Activated CD8-positive, alpha-beta memory T cell treated with anti-CD3 and anti-CD28 coated beads for 1 hour (primary cell): ENCODE data around the gene ZBTB17.
A peak's percentile ranks its signal among the peaks of the same experiment; 100 is the strongest.
"Not testable (repeated sequence)": the region's sequence is repeated elsewhere in the genome, so short reads cannot be mapped to it uniquely, and the experiment has no call there.

ENCODE experiments used
- DNase-seq, 2 donors: peaks; one replicate each; pipeline ENCODE4 v3.0.0-alpha.2; 2020; ENCODE audit warnings: low read depth in 1 of 2; ENCODE audit errors: extremely low read depth in 1 of 2

The ZBTB17 gene

DNA sequence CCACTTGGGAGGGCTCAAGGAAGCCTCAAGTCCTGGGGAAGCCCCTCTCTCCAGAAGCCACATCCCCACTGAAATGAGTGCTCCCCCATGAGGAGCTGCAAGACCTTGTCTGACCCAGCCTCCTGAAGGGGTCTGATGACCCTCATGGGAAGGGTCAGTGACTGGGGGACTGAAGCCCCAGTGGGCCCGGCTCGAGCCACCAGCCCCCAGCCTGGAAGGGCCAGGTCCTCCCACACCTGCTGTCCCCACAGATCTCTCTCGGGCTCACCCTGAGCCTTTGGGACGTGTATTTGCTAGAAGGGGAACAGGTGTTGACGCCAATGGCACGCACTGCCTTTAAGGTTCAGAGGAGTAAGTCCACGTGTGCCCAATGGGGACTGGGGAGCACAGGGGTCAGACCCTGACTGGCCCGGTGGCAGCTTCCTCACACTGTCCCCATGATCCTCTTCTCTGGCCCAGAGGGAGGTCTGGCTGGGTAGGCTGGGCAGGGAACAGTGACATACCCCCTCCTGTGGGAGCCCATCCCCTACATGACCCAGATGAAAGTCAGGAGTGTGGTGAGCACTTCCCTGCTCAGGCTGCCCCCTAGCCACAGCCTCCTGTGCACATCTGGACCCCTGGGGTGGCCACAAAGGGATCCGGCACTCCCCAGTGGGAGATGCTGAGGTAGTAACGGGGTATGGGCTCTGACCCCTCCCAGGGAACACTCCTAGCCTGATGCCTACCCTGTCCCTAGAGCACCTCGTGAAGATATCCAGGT is 15.7 kb upstream of the ZBTB17 start:
- DNase-seq: no peak

DNA sequence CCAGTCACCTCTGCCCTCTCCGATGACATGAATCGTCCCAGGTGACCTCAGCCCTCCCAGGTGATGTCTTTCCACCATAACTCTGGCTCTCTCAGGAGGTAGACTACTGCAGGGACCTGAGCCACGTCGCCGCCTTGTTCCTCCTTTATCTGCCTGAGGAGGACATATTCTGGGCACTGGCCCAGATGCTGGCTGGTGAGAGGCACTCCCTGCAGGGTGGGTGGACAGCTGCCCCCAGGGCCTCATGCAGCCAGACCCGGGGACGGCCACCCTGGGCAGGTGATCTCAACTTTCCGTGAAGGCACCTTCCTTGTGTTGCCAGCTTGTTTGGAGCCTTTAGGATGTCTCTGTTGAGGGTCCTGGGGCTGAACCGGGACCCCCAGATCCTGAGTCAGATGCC is 13.9 kb upstream of the ZBTB17 start:
- DNase-seq: no peak

DNA sequence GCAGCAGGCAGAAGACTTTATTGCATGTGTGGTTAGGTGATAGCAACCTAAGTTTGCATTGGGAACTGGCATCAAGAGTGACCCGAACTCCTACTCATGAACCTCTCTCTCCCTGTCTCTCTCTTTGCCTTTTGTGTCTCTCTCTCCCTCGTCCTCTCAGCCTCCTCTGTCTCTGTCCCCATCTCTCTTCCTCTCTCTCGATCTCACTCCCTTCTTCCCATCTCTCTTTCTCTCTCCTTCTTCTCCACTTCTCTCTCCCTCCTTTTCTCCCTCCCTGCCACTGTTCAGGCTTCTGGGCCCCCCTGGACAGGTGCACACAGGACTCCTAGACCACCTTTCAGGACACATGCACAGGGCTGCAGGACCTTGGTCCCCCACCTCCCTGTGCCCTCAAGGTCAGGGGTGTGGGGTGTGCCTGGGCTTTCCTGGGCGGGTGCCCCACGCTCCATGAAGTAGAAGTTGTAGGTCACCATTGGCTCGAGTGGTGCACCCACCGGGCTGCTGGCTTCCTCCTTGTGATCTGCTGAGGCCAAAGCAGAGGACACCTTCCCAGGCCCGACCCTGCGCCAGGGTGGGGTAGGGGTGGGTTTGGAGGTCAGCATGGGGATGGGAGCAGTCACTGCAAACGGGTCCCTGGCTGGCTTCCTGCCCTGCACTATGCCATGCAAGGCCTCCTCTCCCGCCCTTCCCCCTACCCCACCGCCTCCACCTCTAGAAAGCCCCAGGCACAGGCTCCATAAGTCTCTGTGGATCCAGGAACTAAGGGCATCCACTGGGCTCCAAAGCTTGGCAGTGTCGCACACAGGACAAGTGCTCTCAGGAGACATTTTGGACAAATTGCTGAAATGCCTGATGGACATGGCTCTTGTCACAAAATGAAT is 13.2 kb upstream of the ZBTB17 start:
- DNase-seq: no peak

DNA sequence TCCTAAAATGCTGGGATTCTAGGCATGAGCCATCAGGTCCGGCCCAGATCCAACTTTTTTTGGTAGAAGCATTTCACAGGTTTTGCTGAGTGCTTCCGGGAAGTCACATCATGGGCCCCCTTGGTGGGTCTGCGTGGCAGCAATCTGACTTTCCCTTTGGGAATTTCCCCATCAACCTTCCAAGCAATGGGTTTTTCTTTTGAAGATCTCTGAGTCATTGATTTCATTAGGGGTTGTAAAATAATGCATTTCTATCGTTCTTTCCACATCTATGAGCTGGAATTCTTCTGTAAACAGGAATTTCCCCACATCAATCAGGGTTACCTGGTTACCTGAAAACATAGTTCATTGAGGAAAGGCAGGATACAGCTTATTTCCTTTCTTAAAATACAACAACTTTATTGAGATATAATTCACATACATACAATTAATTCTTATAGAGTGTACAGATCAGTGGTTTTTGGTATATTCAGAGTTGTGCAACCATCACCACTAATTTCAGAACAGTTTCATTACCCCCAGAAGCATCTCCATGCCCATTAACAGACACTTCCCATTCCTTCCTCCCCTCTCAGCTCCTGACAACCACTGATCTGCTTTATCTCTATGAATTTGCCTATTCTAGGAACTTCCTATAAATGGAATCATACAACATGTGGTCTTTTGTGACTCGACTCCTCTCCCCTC is 9.9 kb upstream of the ZBTB17 start:
- no peak for DNase-seq

DNA sequence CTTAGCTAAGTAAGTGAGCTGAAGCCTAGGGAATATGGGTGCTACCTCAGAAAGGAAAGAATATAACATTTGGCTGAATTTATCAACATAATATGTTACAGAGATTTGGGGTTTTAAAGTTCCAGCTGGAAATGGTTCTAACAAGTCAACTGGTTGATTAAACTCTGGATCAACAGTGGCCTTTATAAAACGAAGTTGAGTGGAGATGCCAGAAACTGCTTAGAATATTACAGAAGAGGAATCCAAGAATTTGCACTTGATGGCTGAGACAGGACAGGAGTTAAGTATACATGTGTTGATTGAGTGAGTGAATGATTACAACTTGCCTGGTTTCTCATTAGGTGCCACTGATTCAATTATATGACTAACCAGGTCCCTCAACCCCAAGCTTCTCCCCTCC is 7.4 kb upstream of the ZBTB17 start:
- no peak for DNase-seq

DNA sequence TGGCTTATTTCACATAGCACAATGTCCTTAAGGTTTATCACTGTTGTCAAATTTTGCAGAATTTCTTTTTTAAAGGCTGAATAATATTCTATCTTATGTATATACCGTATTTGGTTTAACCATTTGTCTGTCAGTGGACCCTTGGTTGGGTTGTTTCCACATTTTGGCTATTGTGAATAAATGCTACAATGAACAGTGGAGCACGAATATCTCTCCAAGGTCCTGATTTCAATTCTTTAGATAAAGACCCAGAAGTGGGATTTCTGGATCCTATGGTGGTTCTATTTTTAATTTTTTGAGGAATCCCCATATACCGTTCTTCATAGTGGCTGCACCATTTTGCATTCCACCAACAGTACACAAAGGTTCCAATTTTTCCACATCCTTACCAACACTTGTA is 5.8 kb upstream of the ZBTB17 start:
- DNase-seq: no peak

DNA sequence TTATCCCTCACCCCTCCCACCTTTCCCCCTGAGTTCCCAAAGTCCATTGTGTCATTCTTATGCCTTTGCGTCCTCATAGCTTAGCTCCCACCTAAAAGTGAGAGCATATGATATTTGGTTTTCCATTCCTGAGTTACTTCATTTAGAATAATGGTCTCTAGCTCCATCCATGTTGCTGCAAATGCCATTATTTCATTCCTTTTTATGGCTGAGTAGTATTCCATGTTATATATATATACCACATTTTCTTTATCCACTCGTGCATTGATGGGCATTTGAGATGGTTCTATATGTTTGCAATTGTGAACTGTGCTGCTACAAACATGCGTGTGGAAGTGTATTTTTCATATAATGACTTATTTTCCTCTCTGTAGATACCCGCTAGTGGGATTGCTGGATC is 2.0 kb upstream of the ZBTB17 start:
- DNase-seq: not testable (repeated sequence)

DNA sequence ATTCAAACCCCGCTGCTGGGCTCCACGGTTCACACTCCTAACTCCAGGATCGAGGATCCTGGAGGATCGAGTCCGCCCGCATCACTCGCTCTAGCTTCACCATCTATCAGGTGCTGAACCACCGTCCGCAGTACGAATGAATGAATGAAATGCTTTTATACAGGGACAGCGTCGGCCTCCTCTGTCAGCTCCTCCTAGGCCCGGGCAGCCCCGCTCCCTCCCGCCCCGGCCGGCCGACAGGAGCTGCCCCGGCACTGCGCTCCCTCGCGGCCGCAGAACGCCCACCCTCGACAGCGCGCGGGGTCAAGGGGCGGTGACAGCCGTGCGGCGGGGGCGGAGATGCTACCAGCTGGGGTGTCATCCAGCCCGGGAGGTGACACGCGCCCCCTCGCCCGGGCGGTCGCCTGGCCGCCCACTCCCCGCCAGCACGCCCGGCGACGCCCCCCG is 520 bp downstream of the ZBTB17 start:
- DNase-seq: peak; percentile 34 to 55

DNA sequence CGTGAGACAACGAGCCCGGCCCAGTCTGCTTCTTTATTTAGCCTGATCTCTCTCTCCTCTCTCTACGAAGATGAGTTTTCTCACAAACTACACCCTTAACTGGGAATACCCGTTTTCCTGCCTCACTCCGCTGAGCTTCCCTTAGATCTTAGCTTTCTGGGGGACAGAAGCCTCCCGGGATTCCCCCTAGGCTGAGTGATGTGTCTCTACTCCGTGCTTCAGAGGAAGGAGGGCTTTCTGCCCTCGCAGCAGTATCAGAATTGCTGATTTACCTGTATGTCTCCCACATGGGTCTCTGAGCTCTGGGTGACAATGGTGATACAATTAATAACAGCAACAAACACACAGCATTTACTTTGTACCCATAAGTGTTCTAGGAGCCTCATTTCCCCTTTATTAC is 1.0 kb downstream of the ZBTB17 start:
- no peak for DNase-seq

DNA sequence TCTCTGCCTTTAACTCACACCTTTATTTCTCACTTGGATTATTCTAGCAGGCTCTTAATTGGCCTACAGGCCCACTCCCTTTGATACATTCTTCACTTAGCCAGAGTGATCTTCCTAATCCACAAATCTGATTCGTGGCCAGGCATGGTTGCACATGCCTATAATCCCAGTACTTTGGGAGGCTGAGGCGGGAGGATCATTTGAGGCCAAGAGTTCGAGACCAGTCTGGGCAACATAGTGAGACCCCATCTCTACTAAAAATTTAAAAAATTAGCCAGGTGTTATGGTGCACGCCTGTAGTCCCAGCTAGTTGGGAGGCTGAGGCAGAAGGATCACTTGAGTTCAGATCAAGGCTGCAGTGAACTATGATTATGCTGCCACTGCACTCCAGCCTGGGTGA is 2.1 kb downstream of the ZBTB17 start:
- DNase-seq: no peak

DNA sequence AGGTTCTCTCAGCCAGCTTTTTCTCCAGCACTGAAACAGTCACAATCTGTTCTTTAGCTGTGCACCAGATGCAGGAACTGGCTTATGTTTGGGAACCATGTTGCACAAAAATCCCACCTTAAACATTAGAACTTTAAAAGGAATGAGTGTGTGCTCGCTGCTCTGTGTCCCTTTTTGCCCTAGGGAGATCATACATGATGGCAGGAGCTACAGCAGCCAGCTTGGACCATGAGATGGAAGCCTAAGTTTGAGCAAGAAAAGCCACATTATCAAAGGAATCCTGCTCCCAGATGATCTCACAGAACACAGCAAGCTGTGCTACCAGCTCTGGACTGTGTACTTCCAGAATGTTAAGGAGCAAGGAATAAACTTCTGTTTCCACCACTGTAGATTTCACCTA is 3.5 kb downstream of the ZBTB17 start:
- no peak for DNase-seq

DNA sequence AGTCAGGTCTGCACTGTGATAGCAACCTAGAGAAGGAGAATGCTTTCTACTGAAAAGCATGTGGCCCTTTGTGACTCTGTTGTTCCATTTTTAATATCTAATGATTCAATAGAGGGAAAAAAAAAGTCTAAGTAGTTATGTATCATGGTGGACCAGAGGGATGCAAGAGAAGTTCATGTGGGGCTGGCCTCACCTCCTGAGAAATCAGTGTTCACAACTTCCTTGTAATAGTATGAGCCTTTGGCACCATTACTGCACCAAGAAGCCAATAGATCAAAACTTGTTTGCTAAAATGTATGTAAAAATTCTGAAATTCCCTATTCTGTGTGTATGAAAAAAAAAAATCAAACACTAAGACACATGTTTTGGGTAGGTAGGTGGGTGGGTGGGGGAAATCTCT is 5.0 kb downstream of the ZBTB17 start:
- no peak for DNase-seq

DNA sequence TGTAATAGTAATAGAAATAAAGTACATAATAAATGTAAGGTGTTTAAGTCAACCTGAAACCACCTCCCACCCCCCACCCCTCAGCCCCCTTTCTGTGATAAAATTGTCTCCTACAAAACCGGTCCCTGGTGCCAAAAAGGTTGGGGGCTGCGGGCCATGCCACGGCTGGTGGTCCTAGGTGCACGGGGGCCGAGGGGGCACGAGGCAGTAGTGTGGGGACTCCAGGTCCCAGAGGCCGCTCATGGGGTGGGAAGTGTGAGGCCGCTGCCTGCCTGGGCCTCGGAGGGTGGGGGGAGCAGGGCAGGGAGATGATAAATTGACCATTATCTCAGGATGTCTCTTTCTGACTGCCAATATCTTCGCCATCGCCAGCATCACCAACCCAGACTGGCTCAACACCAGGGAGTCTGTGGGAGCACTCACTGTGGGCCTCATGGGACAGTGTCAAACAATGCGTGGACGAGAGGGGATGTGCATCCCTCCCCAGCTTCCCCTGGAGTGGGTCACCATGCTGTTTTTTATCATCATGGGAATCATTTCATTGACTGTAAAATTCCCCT is 6.5 kb downstream of the ZBTB17 start:
- no peak for DNase-seq

DNA sequence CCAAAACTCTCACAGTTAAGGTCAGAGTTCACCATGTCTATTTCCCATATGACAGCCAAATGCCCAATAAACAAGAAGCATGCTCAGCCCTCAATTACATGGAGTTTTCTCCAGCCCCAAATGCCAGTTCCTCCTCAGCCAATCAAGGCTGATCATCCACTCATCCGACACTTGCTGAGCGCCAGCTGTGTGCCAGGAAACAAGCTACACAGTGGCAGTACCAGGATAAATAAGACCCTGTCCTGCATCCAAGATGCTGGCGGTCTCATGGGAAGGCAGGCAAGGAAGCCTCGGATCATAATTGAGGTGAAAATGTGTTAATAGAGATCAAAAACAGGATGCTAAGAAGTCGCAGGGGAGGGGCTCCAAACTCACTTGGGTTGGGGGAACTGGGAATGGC is 7.7 kb downstream of the ZBTB17 start:
- no peak for DNase-seq

DNA sequence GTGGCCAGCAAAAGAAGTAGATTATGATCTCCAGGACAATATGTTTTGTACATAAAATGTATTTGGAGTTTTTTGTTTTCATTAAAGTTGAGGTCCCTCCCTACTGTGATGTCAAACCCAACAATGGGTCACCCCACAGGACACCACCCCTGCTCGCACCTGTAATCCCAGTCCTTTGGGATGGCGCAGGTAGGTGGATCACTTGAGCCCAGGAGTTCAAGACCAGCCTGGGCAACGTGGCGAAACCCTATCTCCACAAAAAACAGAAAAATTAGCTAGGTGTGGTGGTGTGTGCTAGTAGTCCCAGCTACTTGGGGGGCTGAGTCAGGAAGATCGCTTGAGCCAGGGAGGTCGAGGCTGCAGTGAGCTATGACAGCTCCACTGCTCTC is 9.0 kb downstream of the ZBTB17 start:
- no peak for DNase-seq

DNA sequence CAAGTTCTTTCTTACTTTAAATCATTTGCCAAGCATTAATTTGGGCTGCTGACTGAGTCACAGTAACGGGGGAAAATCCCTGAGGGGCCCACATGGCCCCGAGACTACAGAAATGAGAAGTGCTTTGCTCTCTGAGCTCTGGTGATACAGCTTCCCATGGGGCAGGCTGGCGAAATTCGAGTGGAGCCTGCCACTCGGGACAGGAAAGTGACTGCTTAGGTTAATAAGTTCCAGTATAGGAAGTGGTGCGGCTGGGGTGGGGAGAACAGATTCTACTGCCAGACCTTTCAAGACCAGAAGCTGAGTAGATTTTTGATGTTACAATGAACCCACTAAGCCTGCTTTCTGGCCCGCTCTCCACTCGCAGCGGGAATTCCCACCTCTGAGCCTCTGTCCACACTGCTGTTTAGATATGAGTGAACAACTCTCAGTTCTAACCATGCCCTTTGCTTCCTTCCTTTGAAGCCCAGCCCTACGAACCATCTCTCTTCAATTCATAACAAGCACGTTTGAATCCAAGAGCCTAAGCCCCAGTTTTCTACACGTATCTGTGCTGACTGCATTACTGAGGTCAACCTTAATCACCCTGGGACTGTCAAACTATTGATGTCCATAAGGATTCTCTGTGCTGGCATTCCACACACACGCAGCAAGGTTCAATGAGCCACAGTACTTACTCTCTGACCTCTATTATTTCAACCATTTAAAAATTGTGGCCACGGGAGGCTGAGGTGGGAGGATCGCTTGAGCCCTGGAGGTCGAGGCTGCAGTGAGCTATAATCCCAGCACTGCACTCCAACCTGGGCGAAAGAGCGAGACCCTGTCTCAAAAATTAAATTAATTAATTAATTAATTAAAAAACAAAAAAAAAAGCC is 9.6 kb downstream of the ZBTB17 start:
- no peak for DNase-seq

DNA sequence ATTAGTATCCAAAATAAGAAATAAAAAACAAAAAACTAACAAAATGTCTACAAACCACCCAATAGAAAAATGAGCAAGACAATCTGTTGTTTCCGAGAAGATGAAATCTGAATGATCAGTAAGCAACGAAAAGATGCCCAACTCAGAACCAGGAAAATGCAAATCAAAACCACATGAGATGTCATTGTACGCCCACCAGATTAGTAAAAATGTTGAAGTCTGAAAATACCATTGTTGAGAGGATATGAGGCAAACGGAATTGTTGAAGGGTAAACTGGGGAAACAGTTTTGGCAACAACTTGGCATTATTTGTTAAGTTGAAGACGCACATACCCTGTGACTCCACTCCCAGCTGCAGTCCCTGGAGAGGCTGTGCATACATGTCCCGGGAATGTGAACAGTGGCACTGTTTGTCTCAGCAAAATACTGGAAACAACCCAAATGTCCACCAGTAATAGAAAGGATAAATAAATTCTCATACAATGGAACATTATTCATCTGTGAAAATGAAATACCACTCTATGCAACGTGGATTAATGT is 10.6 kb downstream of the ZBTB17 start:
- no peak for DNase-seq

DNA sequence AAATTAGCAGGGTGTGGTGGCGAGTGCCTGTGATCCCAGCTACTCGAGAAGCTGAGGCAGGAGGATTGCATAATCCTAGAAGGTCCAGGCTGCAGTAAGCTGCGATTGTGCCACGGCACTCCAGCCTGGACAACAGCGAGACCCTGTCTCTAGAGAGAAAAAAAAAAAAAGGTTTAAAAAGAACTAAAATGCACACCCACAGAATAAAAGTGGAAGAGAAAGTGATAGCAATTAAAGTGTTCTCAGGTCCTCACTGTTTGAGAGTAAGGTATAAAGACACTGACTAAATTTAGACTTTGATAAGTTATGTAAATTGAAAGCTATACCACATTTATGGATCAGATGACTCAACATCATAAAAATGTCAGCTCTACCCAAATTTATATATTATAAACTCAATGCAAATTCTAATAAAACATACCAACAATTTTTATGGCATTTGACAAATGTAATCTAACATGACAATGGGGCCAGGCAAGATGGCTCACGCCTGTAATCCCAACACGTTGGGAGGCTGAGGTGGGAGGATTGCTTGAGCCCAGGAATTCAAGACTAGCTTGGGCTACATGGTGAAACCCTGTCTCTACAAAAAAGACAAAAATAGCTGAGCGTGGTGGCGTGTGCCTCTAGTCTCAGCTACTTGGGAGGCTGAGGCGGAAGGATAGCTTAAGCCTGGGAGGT is 11.8 kb downstream of the ZBTB17 start:
- DNase-seq: no peak

DNA sequence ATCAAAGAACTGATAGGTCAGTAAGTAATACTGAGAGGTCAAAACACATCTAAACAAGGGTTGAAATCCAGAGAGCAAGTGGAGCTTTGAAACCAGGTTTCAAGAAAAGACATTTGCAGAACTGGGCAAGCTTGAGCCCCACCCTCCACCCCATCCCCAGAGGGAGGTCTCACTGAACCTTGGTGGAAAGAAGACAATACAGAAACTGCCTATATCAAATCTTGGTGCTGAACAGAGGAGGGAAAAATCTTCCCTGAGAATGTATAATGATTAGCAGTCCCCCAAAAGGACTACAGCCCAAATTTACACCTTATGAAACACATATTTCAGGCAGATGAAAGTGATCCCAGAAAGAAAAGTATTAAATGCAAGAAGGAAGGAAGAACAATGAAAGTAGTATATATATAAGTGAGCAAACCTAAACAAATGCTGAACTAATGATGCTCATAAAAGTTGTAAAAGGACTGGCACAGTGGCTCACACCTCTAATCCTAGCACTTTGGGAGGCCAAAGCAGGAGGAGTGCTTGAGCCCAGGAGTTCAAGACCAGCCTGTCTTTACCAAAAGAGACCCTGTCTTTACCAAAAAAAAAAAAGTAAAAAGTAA is 12.4 kb downstream of the ZBTB17 start:
- no peak for DNase-seq
